ENCODE measurements around the gene SPIRE1. TPM values are rescaled to one million over a fixed set of nuclear protein-coding genes. Genes with fewer than 3 reads are reported as not detected.
A peak's percentile ranks its signal among the peaks of the same experiment; 100 is the strongest.

SPIRE1 gene
- total RNA-seq, 2 experiments from 2014 or later = 0.99 to 1.4 TPM

DNA sequence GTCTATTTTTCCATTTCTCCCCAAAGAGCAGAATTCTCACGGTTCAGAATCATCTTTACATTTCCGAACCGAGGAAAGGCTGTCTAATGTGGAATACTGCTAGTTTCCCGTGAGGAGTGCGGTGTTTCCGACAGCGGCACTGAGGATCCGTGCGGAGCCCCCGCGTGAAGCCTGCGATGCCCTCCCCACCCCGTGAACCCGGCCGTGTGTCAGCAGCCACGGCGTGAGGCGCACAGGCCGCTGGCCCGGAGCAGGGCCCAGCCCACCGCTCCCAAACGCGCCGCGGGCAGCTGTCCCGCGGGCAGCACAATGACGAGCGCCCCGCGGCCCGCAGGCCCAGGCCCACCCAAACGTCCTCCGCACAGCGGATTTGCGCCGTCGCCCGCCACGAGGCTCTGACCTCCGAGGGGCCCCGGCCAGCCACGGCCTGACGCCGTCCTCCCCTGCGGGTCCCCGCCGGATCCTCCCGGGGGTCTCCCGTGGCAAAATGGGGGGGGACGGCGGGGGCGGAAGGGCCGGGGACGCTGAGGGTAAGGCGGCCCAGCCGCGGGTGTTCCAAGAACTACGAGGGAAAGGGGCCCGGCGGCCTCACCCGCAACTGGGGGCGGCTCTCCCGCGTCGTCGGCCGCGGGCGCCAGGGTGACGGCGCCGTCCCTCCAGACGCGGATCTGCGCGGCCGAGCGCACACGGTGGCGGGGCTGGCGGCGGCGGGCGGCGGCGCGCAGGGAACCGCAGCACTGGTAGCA is 796 bp downstream of the SPIRE1 start:
- Histone ChIP-seq H3K9me3 (ENCODE audit: control insufficient read depth in 1 of 2, insufficient read depth in 1 of 2, low read length in 2 of 2) (no peaks in the 10 kb centered on the region), H3K4me3 (ENCODE audit: low read length) (peak overlapping the region; percentile 44), H3K36me3 (ENCODE audit: insufficient read depth, low read length) (no peaks in the 10 kb centered on the region), H3K4me1 (ENCODE audit: insufficient read depth, low read length) (peaks cover 10% of the 10 kb centered on the region), H3K27ac (ENCODE audit: low read depth in 1 of 2, low read length in 2 of 2) (no peak overlapping the region), H3K27me3 (ENCODE audit: control insufficient read depth in 1 of 2, insufficient read depth in 2 of 2, low read length in 2 of 2) (no peaks in the 10 kb centered on the region)
- POLR2A ChIA-PET = interaction anchor here (1.2 kb wide), 1 partner anchor 280 kb away, joined by 8 read pairs; the partner anchor contains the start of gene AFG3L2
- H3K4me1 Mint-ChIP-seq (ENCODE audit: low read depth) = peaks cover 12% of the 10 kb centered on the region
- DNase-seq (peak in 5 of 14 experiments; percentile 4 to 65 (median 20)), ATAC-seq (ENCODE audit: poor library complexity) (peak; percentile 43)
- no peaks in the 10 kb centered on the region for H3K36me3 Mint-ChIP-seq (ENCODE audit: low read depth)
- CTCF ChIA-PET = no interaction called here
- intact Hi-C loops (cut with DNase I, micrococcal nuclease) = loop anchor here in 1 of 2 experiments (5.0 kb wide), 1 partner anchor 280 kb away; the partner anchor contains the start of gene AFG3L2
- H3K27me3 Mint-ChIP-seq = peaks cover 26% of the 10 kb centered on the region
- H3K27ac Mint-ChIP-seq = peak overlapping the region; percentile 3
- no peaks in the 10 kb centered on the region for H3K9me3 Mint-ChIP-seq
- H3K4me3 Mint-ChIP-seq = peak overlapping the region; percentile 82
- TF ChIP-seq, protein P1, sequence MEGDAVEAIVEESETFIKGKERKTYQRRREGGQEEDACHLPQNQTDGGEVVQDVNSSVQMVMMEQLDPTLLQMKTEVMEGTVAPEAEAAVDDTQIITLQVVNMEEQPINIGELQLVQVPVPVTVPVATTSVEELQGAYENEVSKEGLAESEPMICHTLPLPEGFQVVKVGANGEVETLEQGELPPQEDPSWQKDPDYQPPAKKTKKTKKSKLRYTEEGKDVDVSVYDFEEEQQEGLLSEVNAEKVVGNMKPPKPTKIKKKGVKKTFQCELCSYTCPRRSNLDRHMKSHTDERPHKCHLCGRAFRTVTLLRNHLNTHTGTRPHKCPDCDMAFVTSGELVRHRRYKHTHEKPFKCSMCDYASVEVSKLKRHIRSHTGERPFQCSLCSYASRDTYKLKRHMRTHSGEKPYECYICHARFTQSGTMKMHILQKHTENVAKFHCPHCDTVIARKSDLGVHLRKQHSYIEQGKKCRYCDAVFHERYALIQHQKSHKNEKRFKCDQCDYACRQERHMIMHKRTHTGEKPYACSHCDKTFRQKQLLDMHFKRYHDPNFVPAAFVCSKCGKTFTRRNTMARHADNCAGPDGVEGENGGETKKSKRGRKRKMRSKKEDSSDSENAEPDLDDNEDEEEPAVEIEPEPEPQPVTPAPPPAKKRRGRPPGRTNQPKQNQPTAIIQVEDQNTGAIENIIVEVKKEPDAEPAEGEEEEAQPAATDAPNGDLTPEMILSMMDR (IDR thresholded peaks at IDR 0.05) = no peak

DNA sequence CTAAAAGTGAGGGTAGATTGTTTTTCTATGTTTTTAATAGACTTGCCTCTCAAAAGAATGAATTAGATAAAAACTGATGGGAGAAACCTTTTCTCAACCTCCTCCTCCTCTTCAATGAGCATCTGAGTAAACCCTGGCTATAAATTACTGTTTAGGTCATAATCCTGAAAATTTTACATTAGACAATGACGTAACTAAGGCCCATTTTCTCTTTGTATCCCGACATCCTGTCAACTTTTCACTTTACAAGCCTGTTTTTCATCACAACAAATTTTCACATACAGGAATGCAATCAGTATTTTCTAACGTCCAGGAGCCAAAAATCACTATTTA is 1.3 kb downstream of the SPIRE1 start:
- Mint-ChIP-seq H3K9me3 (no peaks in the 10 kb centered on the region), H3K27ac (peak overlapping the region; percentile 3), H3K4me1 (ENCODE audit: low read depth) (peaks cover 12% of the 10 kb centered on the region), H3K27me3 (peaks cover 31% of the 10 kb centered on the region), H3K36me3 (ENCODE audit: low read depth) (no peaks in the 10 kb centered on the region), H3K4me3 (peak overlapping the region; percentile 82)
- ATAC-seq (ENCODE audit: poor library complexity) (no peak), DNase-seq (no peak)
- Histone ChIP-seq H3K4me1 (ENCODE audit: insufficient read depth, low read length) (peaks cover 10% of the 10 kb centered on the region), H3K4me3 (ENCODE audit: low read length) (peak overlapping the region; percentile 44), H3K27me3 (ENCODE audit: control insufficient read depth in 1 of 2, insufficient read depth in 2 of 2, low read length in 2 of 2) (no peaks in the 10 kb centered on the region), H3K9me3 (ENCODE audit: control insufficient read depth in 1 of 2, insufficient read depth in 1 of 2, low read length in 2 of 2) (no peaks in the 10 kb centered on the region), H3K36me3 (ENCODE audit: insufficient read depth, low read length) (no peaks in the 10 kb centered on the region), H3K27ac (ENCODE audit: low read depth in 1 of 2, low read length in 2 of 2) (no peak overlapping the region)
- intact Hi-C loops (cut with DNase I, micrococcal nuclease) = loop anchor here in 1 of 2 experiments (5.0 kb wide), 1 partner anchor 279 kb away; the partner anchor contains the start of gene AFG3L2
- POLR2A ChIA-PET = no interaction called here
- CTCF ChIA-PET = no interaction called here
- TF ChIP-seq, protein P1 (IDR thresholded peaks at IDR 0.05) = no peak

DNA sequence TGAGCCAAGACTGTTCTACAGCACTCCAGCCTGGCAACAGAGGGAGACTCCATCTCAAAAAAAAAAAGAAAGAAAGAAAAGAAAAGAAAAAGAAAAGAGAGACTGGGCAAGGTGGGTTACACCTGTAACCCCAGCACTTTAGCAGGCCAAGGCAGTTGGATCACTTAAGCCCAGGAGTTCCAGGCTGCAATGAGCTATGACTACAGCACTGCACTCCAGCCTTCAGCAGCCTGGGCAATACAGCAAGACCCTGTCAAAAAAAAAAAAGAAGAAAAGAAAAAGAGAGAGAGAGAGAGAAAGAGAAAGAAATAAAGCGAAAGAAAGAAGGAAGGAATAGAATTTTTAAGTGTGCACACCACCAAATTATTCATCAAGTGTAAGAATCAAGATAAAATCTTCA is 2.9 kb downstream of the SPIRE1 start:
- Mint-ChIP-seq H3K4me1 (ENCODE audit: low read depth) (peaks cover 12% of the 10 kb centered on the region), H3K9me3 (no peaks in the 10 kb centered on the region), H3K4me3 (peak overlapping the region; percentile 82), H3K27me3 (peaks cover 37% of the 10 kb centered on the region), H3K27ac (no peak overlapping the region), H3K36me3 (ENCODE audit: low read depth) (no peaks in the 10 kb centered on the region)
- Histone ChIP-seq H3K4me3 (ENCODE audit: low read length) (no peak overlapping the region), H3K27ac (ENCODE audit: low read depth in 1 of 2, low read length in 2 of 2) (no peak overlapping the region), H3K4me1 (ENCODE audit: insufficient read depth, low read length) (peaks cover 10% of the 10 kb centered on the region), H3K36me3 (ENCODE audit: insufficient read depth, low read length) (no peaks in the 10 kb centered on the region), H3K9me3 (ENCODE audit: control insufficient read depth in 1 of 2, insufficient read depth in 1 of 2, low read length in 2 of 2) (no peaks in the 10 kb centered on the region), H3K27me3 (ENCODE audit: control insufficient read depth in 1 of 2, insufficient read depth in 2 of 2, low read length in 2 of 2) (no peaks in the 10 kb centered on the region)
- intact Hi-C loops (cut with DNase I, micrococcal nuclease) = loop anchor here in 1 of 2 experiments (5.0 kb wide), 1 partner anchor 278 kb away; the partner anchor contains the start of gene AFG3L2
- POLR2A ChIA-PET = no interaction called here
- ATAC-seq (ENCODE audit: poor library complexity) (no peak), DNase-seq (no peak)
- TF ChIP-seq, protein P1 (IDR thresholded peaks at IDR 0.05) = no peak
- CTCF ChIA-PET = no interaction called here

Data from CD4-positive, alpha-beta T cell (primary cell).